ENCODE results near the gene VEPH1. TPM values are rescaled to one million over a fixed set of nuclear protein-coding genes. Genes with fewer than 3 reads are reported as not detected.

VEPH1 gene
- total and polyA plus RNA-seq, 2 donors (not counting 1 experiment from before 2014, with no cell fraction given) = not detected

- Histone ChIP-seq H3K4me3 (ENCODE audit: control extremely low read depth in 1 of 5, extremely low read depth in 1 of 5, insufficient read depth in 1 of 5, low read depth in 2 of 5, low read length in 4 of 5) (no peak overlapping the region), H3K9ac (ENCODE audit: low read length) (no peak overlapping the region), H3K27me3 (replicated peaks in 1 of 4; ENCODE audit: control extremely low read depth in 1 of 4, control insufficient read depth in 3 of 4, insufficient read depth in 4 of 4, low read length in 3 of 4) (no peaks in the 10 kb centered on the region), H3K4me1 (ENCODE audit: control insufficient read depth in 2 of 2, insufficient read depth in 2 of 2, low read length in 2 of 2) (no peaks in the 10 kb centered on the region), H3K27ac (ENCODE audit: low read length in 2 of 2) (no peak overlapping the region), H2AFZ (ENCODE audit: insufficient read depth, low read depth, low read length, poor library complexity, severe bottlenecking) (no peak overlapping the region), H4K20me1 (ENCODE audit: control insufficient read depth, insufficient read depth, low read length, poor library complexity, severe bottlenecking) (no peaks in the 10 kb centered on the region), H3K79me2 (ENCODE audit: control insufficient read depth, insufficient read depth, low read length) (no peaks in the 10 kb centered on the region), H3K36me3 (replicated peaks in 1 of 2; ENCODE audit: control extremely low read depth in 1 of 2, control insufficient read depth in 1 of 2, extremely low read depth in 1 of 2, insufficient read depth in 2 of 2, low read length in 1 of 2) (no peaks in the 10 kb centered on the region), H3K4me2 (replicated peaks; ENCODE audit: low read depth, low read length, poor library complexity, severe bottlenecking) (no peak overlapping the region), H3K9me3 (ENCODE audit: control extremely low read depth in 1 of 3, control insufficient read depth in 2 of 3, insufficient read depth in 1 of 3, low read length in 2 of 3) (no peaks in the 10 kb centered on the region)
- ChIA-PET POLR2A (no interaction called here), CTCF (no interaction called here)
- TF ChIP-seq EZH2 (IDR thresholded peaks at IDR 0.05; ENCODE audit: borderline replicate concordance, insufficient read depth, low read depth, low read length, poor library complexity, severe bottlenecking) = no peak
- TF ChIP-seq CTCF (IDR thresholded peaks at IDR 0.05) = no peak
- H3K4me3 Mint-ChIP-seq = no peak overlapping the region
- no CpG with 5 or more reads among the region's 1 CpG for WGBS (ENCODE audit: insufficient coverage)
- DNase-seq = no peak
- no peak for ATAC-seq (ENCODE audit: low read depth)
- H3K4me1 Mint-ChIP-seq = no peaks in the 10 kb centered on the region
- intact Hi-C loops (cut with micrococcal nuclease) = no loop called here
- H3K27me3 Mint-ChIP-seq = peaks cover 11% of the 10 kb centered on the region
- H3K9me3 Mint-ChIP-seq (ENCODE audit: insufficient read depth) = no peaks in the 10 kb centered on the region
- no peak overlapping the region for H3K27ac Mint-ChIP-seq
Measured at GRCh38 chr3:157404381-157404780, 98.8 kb downstream of the VEPH1 start.

GRCh38 chr3:157398598-157398997 is 104.6 kb downstream of the VEPH1 start:
- DNase-seq (no peak), ATAC-seq (ENCODE audit: low read depth) (no peak)
- H4K20me1 ChIP-seq (ENCODE audit: control insufficient read depth, insufficient read depth, low read length, poor library complexity, severe bottlenecking) = no peaks in the 10 kb centered on the region
- H3K79me2 ChIP-seq (ENCODE audit: control insufficient read depth, insufficient read depth, low read length) = no peaks in the 10 kb centered on the region
- no peak overlapping the region for H3K27ac ChIP-seq (ENCODE audit: low read length in 2 of 2)
- TF ChIP-seq EZH2 (IDR thresholded peaks at IDR 0.05; ENCODE audit: borderline replicate concordance, insufficient read depth, low read depth, low read length, poor library complexity, severe bottlenecking) = no peak
- no peak for TF ChIP-seq CTCF (IDR thresholded peaks at IDR 0.05)
- 83% methylated on average over 3 of the region's 3 CpGs for WGBS (ENCODE audit: insufficient coverage)
- no peak overlapping the region for H2AFZ ChIP-seq (ENCODE audit: insufficient read depth, low read depth, low read length, poor library complexity, severe bottlenecking)
- no peaks in the 10 kb centered on the region for H3K9me3 ChIP-seq (ENCODE audit: control extremely low read depth in 1 of 3, control insufficient read depth in 2 of 3, insufficient read depth in 1 of 3, low read length in 2 of 3)
- H3K4me1 Mint-ChIP-seq = no peaks in the 10 kb centered on the region
- H3K4me1 ChIP-seq (ENCODE audit: control insufficient read depth in 2 of 2, insufficient read depth in 2 of 2, low read length in 2 of 2) = no peaks in the 10 kb centered on the region
- H3K27me3 Mint-ChIP-seq = peaks cover 9% of the 10 kb centered on the region
- H3K9ac ChIP-seq (ENCODE audit: low read length) = no peak overlapping the region
- H3K4me3 ChIP-seq (ENCODE audit: control extremely low read depth in 1 of 5, extremely low read depth in 1 of 5, insufficient read depth in 1 of 5, low read depth in 2 of 5, low read length in 4 of 5) = no peak overlapping the region
- ChIA-PET POLR2A (no interaction called here), CTCF (no interaction called here)
- intact Hi-C loops (cut with micrococcal nuclease) = no loop called here
- no peaks in the 10 kb centered on the region for H3K27me3 ChIP-seq (replicated peaks in 1 of 4; ENCODE audit: control extremely low read depth in 1 of 4, control insufficient read depth in 3 of 4, insufficient read depth in 4 of 4, low read length in 3 of 4)
- no peak overlapping the region for H3K27ac Mint-ChIP-seq
- no peak overlapping the region for H3K4me3 Mint-ChIP-seq
- peaks cover 3% of the 10 kb centered on the region for H3K9me3 Mint-ChIP-seq (ENCODE audit: insufficient read depth)
- no peaks in the 10 kb centered on the region for H3K36me3 ChIP-seq (replicated peaks in 1 of 2; ENCODE audit: control extremely low read depth in 1 of 2, control insufficient read depth in 1 of 2, extremely low read depth in 1 of 2, insufficient read depth in 2 of 2, low read length in 1 of 2)
- no peak overlapping the region for H3K4me2 ChIP-seq (replicated peaks; ENCODE audit: low read depth, low read length, poor library complexity, severe bottlenecking)

All from B cell (primary cell).